Activated CD4-positive, alpha-beta T cell treated with anti-CD3 and anti-CD28 coated beads, Interleukin-10, Interleukin-2, amounts not matched to agents 100 ng/mL and 50 ng/mL, durations not matched to agents 16 hours and 8 hours (primary cell): ENCODE measurements around the gene LRRC8E.

ENCODE experiments used
- DNase-seq: peaks from one replicate; pipeline ENCODE4 v3.0.0-alpha.2; 2020

The LRRC8E gene

DNA sequence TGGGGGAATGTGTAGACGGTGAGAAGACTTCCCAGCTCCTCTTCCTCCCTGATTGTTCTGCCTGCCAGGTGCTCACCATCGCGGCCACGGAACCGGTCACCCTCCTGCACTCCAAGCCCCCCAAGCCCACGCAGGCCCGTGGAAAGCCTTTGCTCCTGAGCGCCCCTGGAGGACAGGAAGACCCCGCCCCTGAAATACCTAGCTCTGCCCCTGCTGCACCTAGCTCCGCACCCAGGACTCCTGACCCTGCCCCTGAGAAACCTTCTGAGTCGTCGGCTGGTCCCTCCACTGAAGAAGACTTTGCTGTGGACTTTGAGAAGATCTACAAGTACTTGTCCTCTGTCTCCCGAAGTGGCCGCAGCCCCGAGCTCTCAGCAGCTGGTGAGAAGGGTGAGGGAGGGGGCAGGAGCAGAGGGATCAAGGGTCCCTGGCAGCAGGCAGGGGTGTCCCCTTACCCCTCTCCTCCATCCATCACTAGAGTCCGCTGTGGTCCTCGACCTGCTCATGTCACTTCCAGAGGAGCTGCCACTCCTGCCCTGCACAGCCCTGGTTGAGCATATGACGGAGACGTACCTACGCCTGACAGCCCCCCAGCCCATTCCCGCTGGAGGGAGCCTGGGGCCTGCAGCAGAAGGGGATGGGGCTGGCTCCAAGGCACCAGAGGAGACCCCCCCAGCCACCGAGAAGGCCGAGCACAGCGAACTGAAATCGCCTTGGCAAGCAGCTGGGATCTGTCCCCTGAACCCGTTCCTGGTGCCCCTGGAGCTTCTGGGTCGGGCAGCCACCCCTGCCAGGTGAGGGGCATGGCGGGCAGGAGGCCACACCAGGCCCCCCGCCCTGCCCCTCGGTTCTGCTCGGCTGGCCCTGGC, 33.9 kb downstream of the LRRC8E start:
- no peak for DNase-seq

DNA sequence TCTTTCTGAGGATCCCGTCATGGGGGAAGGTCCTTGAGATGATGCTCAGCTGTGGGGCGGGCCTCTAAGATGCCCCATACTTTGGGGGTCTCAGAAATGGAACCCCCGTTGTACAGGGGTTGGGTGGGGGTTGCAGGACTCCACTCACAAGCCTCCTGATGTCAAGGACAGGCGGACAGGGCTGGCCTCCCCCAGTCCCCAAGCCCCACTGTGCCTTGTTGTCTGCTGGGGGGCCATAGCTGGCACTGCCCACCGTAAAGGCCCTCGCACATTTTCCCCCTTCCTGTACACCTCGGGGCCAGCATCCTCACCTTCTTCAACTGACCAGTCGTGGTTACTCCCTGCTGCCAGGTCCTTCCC, 34.5 kb downstream of the LRRC8E start:
- no peak for DNase-seq

DNA sequence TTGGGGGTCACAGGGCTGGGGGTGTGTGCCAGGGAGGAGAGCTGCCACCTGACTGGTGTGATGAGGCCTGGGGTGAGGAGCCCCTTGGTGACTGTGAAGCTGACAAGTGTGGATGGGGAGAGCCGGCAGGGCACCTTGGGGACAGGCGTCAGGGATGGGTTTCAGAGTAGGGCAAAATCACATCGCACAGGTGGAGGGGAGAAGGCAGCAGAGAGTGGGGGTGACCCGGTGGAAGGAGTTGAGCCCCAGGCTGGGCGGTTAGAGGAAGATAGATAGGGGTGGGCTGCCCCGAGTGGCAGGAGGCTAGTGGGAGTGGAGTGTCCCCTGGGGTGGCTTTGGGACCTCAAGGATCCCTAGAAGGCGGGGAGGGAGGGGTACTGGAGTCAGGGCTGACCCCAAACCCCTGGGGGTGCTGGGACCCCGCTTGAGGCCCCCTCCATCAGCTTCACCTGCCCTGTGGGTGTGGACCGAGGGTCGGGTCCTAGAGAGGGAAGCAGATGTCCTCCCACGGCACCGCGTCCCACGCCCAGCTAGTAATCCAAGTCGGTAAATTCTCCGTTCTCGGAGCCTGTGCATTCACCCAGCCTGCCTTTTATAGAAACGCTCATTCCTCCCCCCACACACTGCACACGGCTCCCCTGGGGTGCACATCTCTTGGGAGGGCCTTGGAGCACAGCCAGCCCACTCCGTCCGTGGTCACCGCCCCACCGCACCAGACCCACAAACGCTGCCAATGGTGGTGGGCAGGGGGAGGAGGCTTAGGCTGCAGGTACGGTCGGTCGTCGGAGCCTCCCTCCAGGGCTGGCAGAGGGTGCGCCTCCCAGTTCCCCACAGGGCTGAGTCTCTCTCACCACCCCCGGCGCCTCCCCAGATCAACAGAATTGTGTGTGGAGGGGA, 35.2 kb downstream of the LRRC8E start:
- no peak for DNase-seq

DNA sequence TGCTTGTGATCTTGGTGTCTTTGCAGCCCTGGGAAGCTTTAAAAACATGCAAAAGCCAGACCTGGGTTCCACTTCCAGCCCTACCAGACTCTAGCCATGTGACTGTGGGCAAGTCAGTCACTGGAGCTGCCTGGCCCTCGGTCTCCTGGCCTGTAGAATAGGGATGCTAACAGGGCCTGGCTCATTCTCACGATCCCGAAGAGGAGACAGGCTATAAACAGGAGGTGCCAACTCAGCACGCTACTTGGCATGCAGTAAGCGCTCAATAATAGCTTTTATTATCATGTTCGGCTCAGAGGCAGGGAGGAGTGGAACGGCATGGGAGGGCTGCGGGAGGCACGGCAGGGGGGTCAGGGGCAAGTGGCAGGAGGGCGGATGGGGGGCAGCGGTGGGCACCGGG, 35.9 kb downstream of the LRRC8E start:
- DNase-seq = no peak

DNA sequence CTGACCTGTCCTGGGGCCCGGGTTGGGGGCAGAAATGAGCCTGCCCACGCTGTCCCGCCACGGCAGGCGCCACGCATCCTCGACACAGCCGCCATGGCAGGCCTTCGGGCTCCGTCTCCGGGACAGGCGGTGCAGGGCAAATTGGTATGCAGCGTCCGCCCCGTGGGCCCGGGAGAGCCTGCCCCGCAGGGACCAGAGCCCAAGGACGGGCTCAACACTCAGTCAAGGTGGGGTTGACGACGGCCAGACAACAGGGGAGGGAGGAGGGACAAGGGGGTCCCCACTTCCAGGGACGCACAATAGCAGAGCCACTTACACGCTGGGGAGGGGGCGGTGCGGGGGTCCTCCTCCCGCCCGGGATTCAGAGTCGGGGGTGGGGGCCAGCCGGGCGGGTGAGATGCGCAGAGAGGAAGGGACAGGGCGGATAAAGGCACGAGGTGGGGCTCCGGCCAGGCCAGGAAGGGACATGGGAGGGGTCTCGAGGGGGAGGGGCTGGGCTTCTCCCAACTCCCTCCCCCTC, 36.4 kb downstream of the LRRC8E start:
- DNase-seq = no peak

DNA sequence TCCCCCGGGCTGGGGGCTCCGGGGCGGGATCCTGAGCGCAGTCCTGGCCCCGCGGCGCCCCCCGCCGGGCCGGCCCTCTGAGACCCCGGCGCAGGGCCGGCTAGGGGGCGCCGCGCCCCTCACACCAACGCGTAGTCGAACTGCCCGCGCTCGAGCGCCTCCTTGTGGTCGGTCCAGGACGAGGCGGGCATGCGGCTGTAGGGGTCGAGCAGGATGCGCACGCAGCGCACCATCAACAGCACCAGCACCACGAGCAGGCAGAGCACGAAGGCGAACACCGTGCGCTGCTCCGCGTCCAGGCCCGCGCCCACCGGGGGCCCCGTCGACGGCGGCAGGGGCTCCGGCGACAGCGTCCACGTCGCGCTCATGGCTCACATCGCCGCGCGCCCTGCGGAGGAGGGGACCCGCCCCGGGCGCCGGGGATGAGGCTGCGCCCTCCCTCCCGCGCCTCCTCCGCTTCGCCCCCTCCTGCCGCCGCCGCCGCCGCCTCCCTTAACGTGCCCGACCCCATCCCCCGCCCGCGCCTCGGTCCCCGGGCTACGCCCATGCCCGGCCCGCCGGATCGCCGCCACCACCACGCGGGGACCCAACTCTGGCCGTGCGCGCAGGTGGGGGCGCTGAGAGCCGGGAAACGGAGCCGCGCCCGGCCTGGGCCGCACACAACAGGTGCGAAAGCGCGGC, 37.0 kb downstream of the LRRC8E start:
- peak; percentile 85 for DNase-seq

DNA sequence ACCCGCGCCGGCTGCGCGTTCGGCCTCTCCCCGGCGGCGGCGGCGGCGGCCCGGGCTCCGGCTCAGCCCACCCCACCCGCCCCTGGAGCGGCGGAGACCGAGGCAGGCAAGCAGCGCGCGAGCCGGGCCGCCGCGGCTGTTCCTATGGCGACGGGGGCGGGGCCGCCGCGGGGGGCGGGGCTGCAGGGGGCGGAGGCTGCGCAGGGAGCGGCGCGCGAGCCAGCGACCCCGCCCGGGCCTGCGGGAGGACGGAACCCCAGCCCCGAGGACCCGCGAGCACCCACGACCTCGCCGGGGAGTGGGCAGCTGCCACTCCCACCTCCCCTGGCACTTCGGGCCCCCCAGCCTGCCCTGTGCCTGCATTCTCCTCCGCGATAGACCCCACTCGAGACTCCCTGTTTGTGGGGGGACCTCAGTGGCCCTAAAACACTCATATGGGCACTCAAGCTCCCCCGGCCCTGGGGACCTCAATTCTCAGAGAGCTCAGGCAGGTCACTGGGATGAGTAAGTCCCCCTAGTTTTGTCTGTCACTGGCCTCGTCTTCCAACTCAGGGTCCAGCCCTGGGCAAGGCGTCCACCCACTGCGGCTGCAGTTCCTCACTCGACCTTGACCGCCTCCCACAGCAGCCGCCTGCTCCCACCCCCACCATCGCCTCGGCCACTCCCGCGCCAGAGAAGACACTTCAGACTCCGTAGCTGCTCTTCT, 37.9 kb downstream of the LRRC8E start, which contains the start of gene CTXN1:
CTXN1 (minus strand) TSS at position 115 of the 706 bp plus-strand sequence. CDS start 597 bp downstream, outside the sequence.
- peak; percentile 82 for DNase-seq

DNA sequence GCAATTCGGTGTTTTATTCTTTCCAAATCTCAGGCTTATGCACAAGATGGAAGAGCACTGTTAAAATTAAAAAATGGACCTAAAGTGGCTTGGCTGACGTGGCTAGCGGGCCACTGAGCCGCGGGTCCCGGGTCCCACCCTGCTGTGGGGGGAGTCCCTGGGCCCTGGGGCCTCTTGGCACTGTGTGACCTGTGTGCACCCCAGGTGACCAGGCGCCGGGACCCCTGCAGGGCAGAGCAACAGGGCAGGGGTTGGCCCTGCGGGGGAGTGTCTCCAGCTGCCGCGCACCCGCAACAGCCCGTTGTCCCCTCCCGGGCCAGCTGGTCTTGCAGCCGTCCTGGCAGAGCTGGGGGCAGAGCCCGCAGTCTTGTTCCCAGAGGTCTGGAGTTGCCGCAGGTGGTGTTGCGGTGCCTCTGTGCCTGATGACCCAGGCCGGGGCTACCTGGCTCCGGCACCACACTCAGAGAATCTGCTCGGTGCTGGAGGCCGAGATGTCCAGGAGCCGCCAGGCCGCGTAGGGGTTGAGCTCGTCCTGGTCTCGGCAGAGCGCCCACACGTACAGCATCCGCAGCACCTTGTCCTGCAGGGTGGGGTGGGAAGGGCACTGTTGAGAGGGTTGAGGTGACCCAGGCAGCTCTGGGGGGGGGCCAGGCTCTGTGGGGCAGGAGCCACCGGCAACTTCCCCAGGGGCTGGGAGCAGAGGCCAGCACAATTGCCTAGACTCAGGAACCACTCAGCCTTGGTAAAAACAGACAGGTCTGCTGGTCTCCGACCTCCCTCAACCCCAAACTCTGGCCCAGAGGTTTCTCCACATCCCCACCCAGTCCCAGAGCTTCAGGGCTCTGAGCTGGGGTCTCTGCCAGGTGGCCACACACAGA, 38.7 kb downstream of the LRRC8E start:
- DNase-seq = no peak

DNA sequence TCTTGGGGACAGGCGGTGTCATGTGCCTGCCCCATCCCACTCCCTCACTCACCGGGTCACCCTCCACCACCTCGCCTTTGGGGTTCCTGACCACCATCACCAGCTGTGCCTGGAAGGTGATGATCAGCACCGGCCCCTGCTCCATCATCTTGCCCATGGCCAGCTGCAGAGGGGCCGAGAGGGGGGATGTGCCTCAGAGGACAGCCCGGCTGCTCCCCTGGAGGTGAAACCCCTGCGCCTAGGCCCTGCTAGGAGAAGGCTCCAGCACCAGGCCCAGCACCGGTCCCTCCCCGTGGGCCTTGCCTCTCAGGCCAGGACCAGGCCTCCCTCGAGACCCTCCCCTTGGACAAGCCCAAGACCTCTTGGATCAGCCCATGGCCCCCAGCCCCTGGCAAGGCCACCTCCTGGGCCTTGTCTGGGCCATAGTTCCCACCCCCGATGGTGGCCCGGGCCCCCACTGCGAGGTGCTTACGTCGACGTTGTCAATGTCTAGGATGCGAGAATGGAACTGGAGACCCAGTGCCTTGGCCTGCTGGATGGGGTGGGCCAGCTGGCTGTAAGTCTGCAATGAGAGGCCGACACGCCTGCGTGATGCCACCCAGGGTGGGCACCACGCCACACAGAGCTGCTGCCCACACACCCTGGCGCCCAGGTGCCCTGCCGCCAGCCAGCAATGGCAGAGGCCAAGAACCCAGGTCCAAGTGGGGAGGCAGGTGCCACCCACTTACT, 39.5 kb downstream of the LRRC8E start:
- DNase-seq = no peak

- DNase-seq = no peak
Measured at GRCh38 chr19:7928334-7928706, 40.0 kb downstream of the LRRC8E start.

GRCh38 chr19:7928741-7929701, 40.7 kb downstream of the LRRC8E start:
- DNase-seq = peak; percentile 63

- DNase-seq = peak; percentile 26
Measured at GRCh38 chr19:7930030-7930429, 41.7 kb downstream of the LRRC8E start.

GRCh38 chr19:7930765-7931164, 42.5 kb downstream of the LRRC8E start:
- no peak for DNase-seq

- DNase-seq = no peak
Measured at GRCh38 chr19:7931221-7932061, 43.1 kb downstream of the LRRC8E start.

DNA sequence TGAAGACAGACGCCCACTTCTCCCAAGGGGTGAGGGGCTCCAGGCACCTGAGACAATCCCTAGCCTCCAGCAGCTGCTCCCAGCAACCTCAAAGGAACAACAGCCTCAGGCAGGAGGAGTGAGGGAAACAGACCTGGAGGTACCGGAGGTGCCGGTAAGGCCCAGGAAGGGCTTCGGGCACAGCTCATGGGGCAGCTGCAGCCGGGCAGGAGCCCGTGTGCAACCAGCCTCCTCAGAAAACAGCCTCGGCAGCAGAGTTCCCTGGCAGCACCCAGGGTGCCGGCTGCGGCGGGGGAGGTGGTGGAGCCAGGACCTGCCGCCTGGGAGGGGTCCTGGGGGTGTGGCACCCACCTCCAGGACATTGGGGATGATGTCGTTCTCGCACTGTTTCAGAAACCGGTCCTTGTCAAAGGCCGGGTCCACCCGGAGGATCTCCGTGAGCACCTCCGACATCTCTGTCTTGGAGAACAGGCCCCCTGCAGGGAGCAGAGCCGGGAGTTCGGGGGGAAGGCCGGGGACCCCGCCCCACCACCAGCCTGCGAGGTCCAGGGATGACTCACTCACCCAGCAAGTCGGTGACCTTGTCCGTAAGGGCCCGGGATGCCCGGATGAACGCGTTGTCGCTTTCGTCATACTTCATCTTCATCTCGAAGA, 44.1 kb downstream of the LRRC8E start:
- no peak for DNase-seq

GRCh38 chr19:7932930-7933300, 44.6 kb downstream of the LRRC8E start:
- DNase-seq = no peak

DNA sequence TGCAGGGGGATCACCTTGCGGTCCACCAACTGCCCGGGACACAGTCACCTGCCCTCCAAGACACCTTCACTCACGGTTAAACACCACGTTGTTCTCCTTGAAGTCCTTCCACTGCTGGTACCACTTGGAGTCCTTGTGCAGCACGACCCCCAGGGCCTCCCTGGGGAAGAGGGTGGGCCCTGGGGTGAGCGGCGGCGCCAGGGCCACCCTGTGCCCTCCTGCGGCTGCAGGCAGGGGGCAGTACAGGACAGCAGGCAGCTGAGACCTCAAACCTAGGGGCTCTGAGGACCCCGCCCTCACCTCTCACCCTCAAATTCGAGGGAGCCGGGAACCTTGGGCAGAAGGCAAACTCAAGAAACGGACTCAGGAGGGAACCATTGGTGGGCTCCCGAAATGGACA, 45.1 kb downstream of the LRRC8E start:
- DNase-seq = no peak
